Stimulated activated CD8-positive, alpha-beta memory T cell treated with anti-CD3 and anti-CD28 coated beads, Interleukin-15, amount 100 ng/mL, for 24 hours (primary cell): ENCODE data around the gene ZDHHC9.
"Not testable (repeated sequence)": the region's sequence is repeated elsewhere in the genome, so short reads cannot be mapped to it uniquely, and the experiment has no call there.

Experiments
- DNase-seq: peaks from one replicate; pipeline ENCODE4 v3.0.0-alpha.2; 2020; ENCODE audit warnings: low read depth

ZDHHC9 gene

GRCh38 chrX:129843459-129844306 is at the start of gene ZDHHC9:
TSS of gene ZDHHC9 (minus strand) at chrX:129843886. CDS start at chrX:129841945, 1,941 bp downstream.
- DNase-seq, result peak; percentile 54

- DNase-seq, result no peak
Observed at GRCh38 chrX:129877401-129877800, 33.7 kb upstream of the ZDHHC9 start.

- DNase-seq, result no peak
Observed at GRCh38 chrX:129876771-129877305, 33.2 kb upstream of the ZDHHC9 start.

GRCh38 chrX:129875669-129876068 is 32.0 kb upstream of the ZDHHC9 start:
- DNase-seq, result no peak

- DNase-seq, result no peak
Observed at GRCh38 chrX:129872524-129872923, 28.8 kb upstream of the ZDHHC9 start.

GRCh38 chrX:129866321-129866720 is 22.6 kb upstream of the ZDHHC9 start:
- DNase-seq, result not testable (repeated sequence)

- not testable (repeated sequence) for DNase-seq
Observed at GRCh38 chrX:129859134-129859533, 15.4 kb upstream of the ZDHHC9 start.

GRCh38 chrX:129851825-129852224 is 8.1 kb upstream of the ZDHHC9 start:
- DNase-seq, result not testable (repeated sequence)

GRCh38 chrX:129846716-129847115 is 3.0 kb upstream of the ZDHHC9 start:
- no peak for DNase-seq

- no peak for DNase-seq
Observed at GRCh38 chrX:129845616-129846190, 2.0 kb upstream of the ZDHHC9 start.

- DNase-seq, result no peak
Observed at GRCh38 chrX:129843209-129843458, 552 bp downstream of the ZDHHC9 start.

GRCh38 chrX:129842510-129843208 is 1.0 kb downstream of the ZDHHC9 start:
- DNase-seq, result no peak

GRCh38 chrX:129840344-129840743 is 3.3 kb downstream of the ZDHHC9 start:
- no peak for DNase-seq

- DNase-seq, result no peak
Observed at GRCh38 chrX:129836827-129837226, 6.9 kb downstream of the ZDHHC9 start.

- no peak for DNase-seq
Observed at GRCh38 chrX:129833153-129833990, 10.3 kb downstream of the ZDHHC9 start.

GRCh38 chrX:129831091-129831885 is 12.4 kb downstream of the ZDHHC9 start:
- no peak for DNase-seq

GRCh38 chrX:129830494-129830893 is 13.2 kb downstream of the ZDHHC9 start:
- DNase-seq, result no peak

- no peak for DNase-seq
Observed at GRCh38 chrX:129825746-129826505, 17.8 kb downstream of the ZDHHC9 start.

- no peak for DNase-seq
Observed at GRCh38 chrX:129824620-129825019, 19.1 kb downstream of the ZDHHC9 start.

GRCh38 chrX:129823522-129823921 is 20.2 kb downstream of the ZDHHC9 start:
- no peak for DNase-seq
